HG03066 (cell line): ENCODE data around the gene TCIRG1.
"Not testable (repeated sequence)": the region's sequence is repeated elsewhere in the genome, so short reads cannot be mapped to it uniquely, and the experiment has no call there.

Experiments used
- ATAC-seq: cut with Tn5 transposase; IDR thresholded peaks from one replicate; pipeline ENCODE4 v1.9.1; 2021; ENCODE audit warnings: low read depth; ENCODE audit not compliant: unreplicated experiment

The TCIRG1 gene

GRCh38 chr11:68038718-68039525 lies at the start of gene TCIRG1:
Gene TCIRG1, plus strand, starts transcription at chr11:68039025. Its CDS starts 2,247 bp downstream, at chr11:68041272.
- ATAC-seq: no peak

- ATAC-seq: not testable (repeated sequence)
These were observed 48.1 kb upstream of the TCIRG1 start for GRCh38 chr11:67990546-67991346.

- ATAC-seq: not testable (repeated sequence)
These were observed 47.3 kb upstream of the TCIRG1 start for GRCh38 chr11:67991347-67992121.

GRCh38 chr11:67993821-67994220 lies 45.0 kb upstream of the TCIRG1 start:
- ATAC-seq: not testable (repeated sequence)

GRCh38 chr11:67994387-67994786 lies 44.4 kb upstream of the TCIRG1 start:
- ATAC-seq: not testable (repeated sequence)

- not testable (repeated sequence) for ATAC-seq
These were observed 43.7 kb upstream of the TCIRG1 start for GRCh38 chr11:67995129-67995528.

- not testable (repeated sequence) for ATAC-seq
These were observed 43.2 kb upstream of the TCIRG1 start for GRCh38 chr11:67995579-67995978.

GRCh38 chr11:67996051-67996450 lies 42.8 kb upstream of the TCIRG1 start:
- no peak for ATAC-seq

GRCh38 chr11:67996622-67997474 lies 42.0 kb upstream of the TCIRG1 start:
- ATAC-seq: no peak

- no peak for ATAC-seq
These were observed 41.3 kb upstream of the TCIRG1 start for GRCh38 chr11:67997475-67997921.

- no peak for ATAC-seq
These were observed 40.4 kb upstream of the TCIRG1 start for GRCh38 chr11:67998150-67999045.

GRCh38 chr11:67999201-67999629 lies 39.6 kb upstream of the TCIRG1 start:
- no peak for ATAC-seq

GRCh38 chr11:67999704-68000103 lies 39.1 kb upstream of the TCIRG1 start:
- no peak for ATAC-seq

- ATAC-seq: peak; percentile 21
These were observed 36.3 kb upstream of the TCIRG1 start for GRCh38 chr11:68002575-68002937.

- ATAC-seq: peak; percentile 44
These were observed 35.6 kb upstream of the TCIRG1 start for GRCh38 chr11:68002938-68003845.

GRCh38 chr11:68003846-68004550 lies 34.8 kb upstream of the TCIRG1 start, which contains the start of gene UNC93B1:
Gene UNC93B1, minus strand, starts transcription at chr11:68004097. Its CDS starts 54 bp downstream, at chr11:68004043.
- ATAC-seq: peak; percentile 59
